ENCODE data around the gene CEP41.

The CEP41 gene

DNA sequence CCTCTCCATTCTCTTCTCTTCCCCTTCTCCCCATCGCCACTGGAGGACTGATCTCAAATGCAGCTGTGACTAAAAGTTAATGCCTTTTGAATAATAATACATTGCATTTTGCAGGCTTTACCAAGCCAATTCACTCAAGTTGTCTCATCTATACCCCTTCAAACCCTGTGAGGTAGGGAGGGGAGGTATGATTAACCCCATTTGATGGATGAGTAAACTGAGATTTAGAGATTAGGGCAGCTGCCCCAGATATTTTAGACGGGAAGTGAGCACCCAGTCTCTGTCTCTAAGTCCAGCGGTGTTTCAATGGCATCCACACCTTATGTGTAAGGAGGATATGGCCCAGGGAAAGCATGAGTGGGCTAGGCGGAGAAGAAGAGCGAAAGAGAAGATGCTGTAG lies 95.1 kb downstream of the CEP41 start:
- H3K36me3 Mint-ChIP-seq: no peaks in the 10 kb centered on the region
- no peak overlapping the region for H3K27ac Mint-ChIP-seq
- no peak overlapping the region for H3K4me3 Mint-ChIP-seq
- H3K27me3 Mint-ChIP-seq: peaks cover 10 to 25% of the 10 kb centered on the region in 2 donors
- DNase-seq (no peak), ATAC-seq (replicated peaks) (no peak)
- H3K9me3 Mint-ChIP-seq: no peaks in the 10 kb centered on the region
- H3K4me1 Mint-ChIP-seq: no peaks in the 10 kb centered on the region

DNA sequence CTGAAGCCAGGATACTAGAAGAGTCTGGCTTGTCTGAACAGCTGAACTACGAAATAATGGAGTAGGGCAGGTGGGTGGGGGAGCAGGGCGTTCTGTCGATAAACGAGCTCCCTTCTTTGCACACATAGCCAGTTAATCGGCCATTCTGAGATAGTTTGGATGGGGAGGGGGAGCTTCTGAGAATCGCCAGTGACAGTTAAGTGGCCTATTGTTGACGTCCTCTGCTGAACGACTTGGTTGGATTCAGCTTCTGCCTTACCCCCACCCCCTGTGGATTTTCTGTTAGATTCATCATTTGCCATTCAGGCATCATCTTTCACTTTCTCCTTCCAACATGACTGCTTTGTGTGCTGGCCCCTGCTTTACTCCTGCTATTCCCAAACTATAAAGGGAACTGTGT lies 95.7 kb downstream of the CEP41 start:
- no peak for DNase-seq
- Mint-ChIP-seq H3K27me3 (peaks cover 10 to 24% of the 10 kb centered on the region in 2 donors), H3K4me1 (no peaks in the 10 kb centered on the region), H3K36me3 (no peaks in the 10 kb centered on the region), H3K4me3 (no peak overlapping the region), H3K27ac (no peak overlapping the region), H3K9me3 (no peaks in the 10 kb centered on the region)
- no peak for ATAC-seq (replicated peaks)

DNA sequence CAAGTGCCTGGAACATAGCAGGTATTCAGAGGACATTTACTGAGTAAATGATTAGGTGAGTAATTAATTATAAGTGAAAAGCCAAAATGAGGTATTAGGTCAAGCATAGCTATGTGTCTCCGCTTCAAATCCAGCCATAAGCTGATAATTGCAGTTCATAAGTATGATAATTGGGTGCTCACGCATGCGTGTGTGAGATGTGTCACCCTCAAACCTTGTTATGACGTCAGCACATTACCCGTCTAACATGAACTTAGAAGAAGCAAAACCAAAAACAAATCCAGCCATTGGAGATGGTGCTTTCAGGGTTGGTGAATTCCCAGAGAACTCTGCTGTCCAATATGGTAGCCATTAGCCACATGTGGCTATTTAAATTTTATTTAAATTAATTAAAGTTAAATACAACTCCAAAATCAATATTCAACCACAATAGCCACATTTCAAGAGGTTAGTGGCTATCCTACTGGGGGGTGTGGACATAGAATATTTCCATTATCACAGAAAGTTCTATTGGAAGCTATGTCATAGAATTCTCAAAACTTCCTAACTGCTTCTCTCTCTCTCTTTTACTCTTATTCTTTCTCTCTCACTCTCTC lies 96.4 kb downstream of the CEP41 start, which contains the start of gene CPA5:
TSS of gene CPA5 (plus strand) at position 546 of the 596 bp plus-strand sequence. CDS start 1,670 bp downstream, outside the sequence.
- DNase-seq (no peak), ATAC-seq (replicated peaks) (no peak)
- no peaks in the 10 kb centered on the region for H3K9me3 Mint-ChIP-seq

More for the DNA sequence above, 96.4 kb downstream of the CEP41 start, which contains the start of gene CPA5:
- H3K4me3 Mint-ChIP-seq: no peak within 1 kb of the TSS
- peaks cover 10 to 21% of the 10 kb centered on the region in 2 donors for H3K27me3 Mint-ChIP-seq
- H3K36me3 Mint-ChIP-seq: no peaks in the 10 kb centered on the region
- H3K27ac Mint-ChIP-seq: no peak within 1 kb of the TSS
- H3K4me1 Mint-ChIP-seq: no peaks in the 10 kb centered on the region
